Mucosa of gallbladder (tissue), 1 donor: Measurements from ENCODE around the gene FAT1. TPM values are rescaled to one million over a fixed set of nuclear protein-coding genes. Genes with fewer than 3 reads are reported as not detected.
A peak's percentile ranks its signal among the peaks of the same experiment; 100 is the strongest.

ENCODE experiments used
- DNase-seq: peaks from one replicate; pipeline ENCODE4 v3.0.0-alpha.2; 2020; ENCODE audit warnings: low spot score
- total RNA-seq: library from RNA; stranded (reverse); gene quantifications from one replicate; pipeline ENCODE4 v1.2.1, GENCODE V29; 2021
- donor health status: DM: no; HTN: no; CAD: no.

Gene FAT1
- total RNA-seq, 1 donor from 2014 or later: 172 TPM

DNA sequence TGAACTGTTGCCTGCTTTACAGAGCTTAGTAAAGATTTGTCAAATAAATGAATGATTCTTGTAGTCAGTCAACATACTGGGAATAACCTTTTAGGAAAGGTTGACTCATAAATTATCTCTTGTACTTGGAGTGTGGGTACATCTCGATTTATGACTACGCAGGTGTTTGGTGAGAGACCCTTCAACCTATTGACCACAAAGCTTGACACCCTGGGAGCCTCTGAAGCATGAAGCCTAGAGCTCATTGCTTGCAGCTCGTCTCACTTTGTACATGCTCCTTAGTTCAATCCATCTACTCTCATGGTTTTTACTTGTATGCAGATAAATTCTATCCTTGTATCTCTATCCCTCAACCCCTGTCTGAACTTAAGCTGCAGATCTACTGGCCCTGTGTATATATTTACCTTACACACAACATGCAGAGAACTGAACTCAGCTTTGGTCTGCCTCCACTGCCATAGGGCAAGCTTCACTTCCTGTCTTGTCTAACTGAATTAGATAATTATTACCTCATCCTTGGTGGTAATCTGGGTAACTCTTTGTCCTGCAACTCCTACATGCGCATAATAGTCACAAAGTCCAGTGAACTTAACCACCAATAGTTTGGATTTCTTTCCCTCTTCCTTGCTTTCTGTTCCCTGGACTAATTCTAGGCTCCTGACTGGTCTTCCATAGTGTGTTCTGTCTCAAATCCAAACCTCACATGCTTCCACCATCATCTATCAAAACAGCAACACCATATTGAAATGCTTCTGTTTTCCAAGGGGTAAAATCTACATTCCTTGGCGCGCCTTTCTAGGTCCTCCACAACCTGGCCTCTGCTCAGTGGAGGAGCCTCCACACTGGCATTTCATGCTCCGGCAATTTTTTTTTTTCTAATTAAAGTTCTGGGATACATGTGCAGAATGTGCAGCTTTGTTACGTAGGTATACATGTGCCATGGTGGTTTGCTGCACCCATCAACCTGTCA is 32.2 kb upstream of the FAT1 start:
- DNase-seq: peak; percentile 54

DNA sequence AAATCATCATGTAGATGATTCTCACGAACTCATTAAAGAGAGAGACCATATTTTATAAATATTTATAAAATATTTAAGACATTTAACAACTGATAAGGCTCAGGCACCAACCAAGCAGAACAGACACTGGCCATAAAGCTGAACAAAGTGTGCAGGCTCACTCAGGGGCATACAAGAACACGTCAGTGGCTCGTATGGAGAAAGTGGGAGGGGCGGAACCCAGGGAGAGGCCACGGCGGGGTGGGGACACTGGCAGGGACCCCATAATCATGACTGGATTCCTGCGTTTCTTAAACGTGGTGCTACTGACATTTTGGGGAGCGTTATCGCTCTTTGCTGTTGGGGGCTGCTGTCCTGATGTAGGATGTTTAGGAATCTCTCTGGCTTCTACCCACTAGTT is 31.3 kb upstream of the FAT1 start:
- DNase-seq: no peak

DNA sequence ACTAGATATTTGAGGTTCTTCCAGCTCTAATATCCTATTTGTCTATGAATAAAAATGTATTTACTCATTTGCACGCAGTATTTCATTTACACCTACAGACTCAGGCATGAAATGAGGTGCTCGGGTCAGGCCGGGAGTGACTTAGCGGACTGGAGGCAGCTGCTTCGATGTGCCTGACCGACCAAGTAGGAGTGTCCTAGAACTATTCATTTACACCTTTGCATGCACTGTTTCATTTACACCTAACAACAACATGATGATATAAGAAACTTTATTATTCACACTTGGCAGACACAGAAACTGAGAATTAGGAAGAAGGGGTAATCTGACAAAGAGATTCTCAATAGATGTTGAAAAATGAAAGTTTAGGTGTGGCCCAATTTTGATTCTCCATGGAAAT is 28.7 kb upstream of the FAT1 start:
- no peak for DNase-seq

GRCh38 chr4:186749611-186750281 is 26.1 kb upstream of the FAT1 start:
- no peak for DNase-seq

DNA sequence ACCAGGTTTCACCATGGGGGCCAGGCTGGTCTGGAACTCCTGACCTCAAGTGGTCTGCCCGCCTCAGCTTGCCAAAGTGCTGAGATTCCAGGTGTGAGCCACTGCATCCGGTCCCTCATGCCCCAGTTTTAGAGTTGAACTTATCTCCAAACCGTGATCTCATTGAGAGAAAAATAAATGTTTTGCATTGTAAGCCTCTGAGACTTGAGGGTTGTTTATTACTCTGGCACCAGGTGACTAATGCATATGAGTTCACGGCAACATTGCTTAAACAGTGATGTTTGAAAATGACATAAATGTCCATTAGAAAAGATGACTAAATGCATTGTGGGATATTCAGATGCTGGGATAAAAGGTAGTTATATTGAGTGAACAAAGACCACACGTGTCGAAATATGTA is 22.9 kb upstream of the FAT1 start:
- DNase-seq: no peak

- DNase-seq: no peak
Observed at GRCh38 chr4:186743261-186743660, 19.6 kb upstream of the FAT1 start.

GRCh38 chr4:186740822-186741221 is 17.2 kb upstream of the FAT1 start:
- DNase-seq: no peak

DNA sequence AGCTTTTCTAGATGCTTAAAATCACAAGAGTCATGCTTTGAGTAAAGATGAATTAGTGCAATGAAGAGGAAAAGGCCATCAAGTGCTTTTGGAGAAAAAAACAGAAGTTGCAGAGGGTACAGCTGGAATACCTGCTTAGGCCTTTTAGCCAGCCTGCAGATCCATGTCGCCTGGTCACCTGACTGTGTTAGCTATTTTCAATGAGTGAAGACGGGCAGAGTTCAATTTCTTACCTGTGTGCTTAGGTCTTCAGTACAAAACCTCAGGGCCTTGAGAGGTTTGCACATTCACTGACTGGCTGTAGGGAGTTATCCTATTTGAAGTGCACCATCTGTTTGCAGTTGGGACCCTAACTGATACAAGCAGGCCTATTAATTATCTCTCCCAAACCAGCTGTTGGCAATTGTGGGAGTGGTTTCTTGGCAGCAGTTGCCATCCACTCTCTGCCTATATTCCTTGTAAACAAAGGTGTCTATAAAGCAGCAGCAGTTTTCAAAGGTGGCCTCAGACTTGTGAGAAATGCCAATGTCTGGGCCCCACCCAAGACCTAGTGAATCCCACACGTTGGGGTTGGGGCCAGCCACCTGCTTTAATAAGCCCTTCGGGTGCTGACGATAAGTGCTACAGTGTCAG is 16.3 kb upstream of the FAT1 start:
- DNase-seq: peak; percentile 18

DNA sequence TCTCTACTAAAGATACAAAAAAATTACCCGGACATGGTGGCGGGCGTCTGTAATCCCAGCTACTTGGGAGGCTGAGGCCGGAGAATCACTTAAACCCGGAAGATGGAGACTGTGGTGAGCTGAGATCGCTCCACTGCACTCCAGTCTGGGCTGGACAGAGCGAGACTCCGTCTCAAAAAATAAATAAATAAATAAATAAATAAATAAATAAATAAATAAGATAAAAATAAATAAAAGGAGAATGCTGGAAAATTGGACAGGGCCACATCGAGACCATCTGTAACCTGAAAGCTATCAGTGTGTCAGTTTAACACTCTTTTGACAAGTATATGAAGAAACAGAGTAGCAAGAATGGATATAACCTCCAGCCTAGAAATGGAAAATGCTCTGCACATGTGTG is 15.7 kb upstream of the FAT1 start:
- DNase-seq: no peak

DNA sequence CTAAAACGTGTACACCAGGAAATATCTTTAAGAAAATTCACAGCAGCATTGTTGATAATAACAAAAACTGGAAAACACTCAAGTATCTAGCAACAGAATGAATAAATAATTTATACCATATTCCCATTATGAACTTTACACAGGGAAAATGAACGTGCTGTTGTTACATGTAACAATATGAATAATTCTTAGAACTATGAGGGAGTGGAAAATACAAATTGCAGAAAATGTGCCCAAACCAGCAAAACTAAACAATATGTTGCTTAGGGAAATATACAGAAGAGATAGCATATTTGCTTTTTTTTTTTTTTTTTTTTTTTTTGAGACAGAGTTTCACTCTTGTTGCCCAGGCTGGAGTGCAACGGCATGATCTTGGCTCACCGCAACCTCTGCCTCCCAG is 14.8 kb upstream of the FAT1 start:
- DNase-seq: no peak

- DNase-seq: no peak
Observed at GRCh38 chr4:186737427-186737826, 13.8 kb upstream of the FAT1 start.

DNA sequence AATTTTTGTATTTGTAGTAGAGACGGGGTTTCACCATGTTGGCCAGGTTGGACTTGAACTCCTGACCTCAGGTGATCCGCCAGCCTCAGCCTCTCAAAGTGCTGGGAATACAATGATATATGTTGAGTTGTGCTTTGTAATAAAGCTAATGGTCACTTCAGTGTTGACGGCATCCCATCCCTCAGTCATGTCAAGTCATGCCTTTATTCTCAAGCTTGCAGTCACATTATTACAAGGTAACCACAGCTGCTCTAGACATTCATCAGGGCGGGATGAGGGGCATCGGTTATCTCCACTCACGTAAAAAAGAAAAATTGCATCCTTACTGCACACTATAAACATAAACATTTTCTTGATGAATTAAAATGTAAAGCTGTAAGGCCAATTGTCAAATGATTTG is 12.8 kb upstream of the FAT1 start:
- no peak for DNase-seq

GRCh38 chr4:186734251-186734650 is 10.6 kb upstream of the FAT1 start:
- no peak for DNase-seq

DNA sequence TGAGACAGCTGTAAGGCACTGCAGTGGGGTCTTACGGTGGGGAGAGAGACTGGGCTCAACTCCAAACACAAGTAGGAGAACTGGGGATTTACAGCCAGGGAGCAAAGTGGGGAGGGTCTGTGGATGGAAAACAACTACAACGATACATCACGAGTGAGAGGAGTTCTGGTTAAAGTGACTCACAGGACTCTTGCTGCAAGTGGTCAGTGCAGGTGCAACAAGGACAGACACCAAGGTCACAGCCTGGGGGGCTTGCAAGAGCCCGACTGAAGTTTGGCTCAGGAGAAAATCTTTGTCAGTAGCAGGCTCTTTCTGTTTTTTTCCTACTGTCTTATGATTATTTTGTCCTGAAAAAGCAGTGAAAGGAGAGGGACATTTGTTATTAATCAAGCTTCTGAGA is 10.1 kb upstream of the FAT1 start:
- DNase-seq: no peak

DNA sequence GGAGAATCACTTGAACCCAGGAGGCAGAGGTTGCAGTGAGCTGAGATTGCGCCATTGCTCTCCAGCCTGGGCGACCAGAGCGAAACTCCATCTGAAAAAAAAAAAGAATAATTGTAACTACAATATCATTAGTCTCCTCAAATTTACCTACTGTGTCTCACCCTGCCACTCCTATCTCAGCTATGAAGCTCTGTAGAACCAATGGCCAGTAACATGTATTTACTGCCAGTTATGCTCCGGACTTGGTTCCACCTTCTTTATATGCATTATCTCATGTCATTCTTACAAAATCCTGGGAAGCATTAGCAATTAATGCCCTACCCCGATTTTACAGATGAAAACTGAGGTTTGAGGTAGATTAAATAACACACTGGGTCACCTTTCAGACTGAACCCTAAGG is 7.0 kb upstream of the FAT1 start:
- DNase-seq: no peak

DNA sequence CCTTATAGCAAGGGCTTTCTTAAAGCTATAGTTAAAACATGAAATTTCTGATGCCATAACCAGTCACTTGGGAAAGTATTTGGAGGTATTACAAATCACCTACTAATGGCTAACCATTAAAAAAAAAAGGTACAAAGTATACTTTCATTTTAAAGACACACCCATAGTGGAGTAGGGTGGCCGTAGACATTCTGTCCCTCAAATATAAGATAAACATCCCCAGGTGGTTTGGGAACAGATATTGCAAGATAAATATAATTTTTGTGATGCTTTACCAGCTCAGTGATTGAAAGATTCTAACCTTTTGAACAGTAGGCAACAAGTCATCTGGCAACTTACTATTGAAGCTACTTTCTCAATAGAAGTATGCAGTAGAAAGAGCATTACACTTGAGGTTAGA is 6.2 kb upstream of the FAT1 start:
- DNase-seq: no peak

GRCh38 chr4:186728631-186729271 is 5.1 kb upstream of the FAT1 start:
- DNase-seq: peak; percentile 21

GRCh38 chr4:186727977-186728519 is 4.4 kb upstream of the FAT1 start:
- no peak for DNase-seq

GRCh38 chr4:186727169-186727976 is 3.7 kb upstream of the FAT1 start:
- no peak for DNase-seq

- peak; percentile 77 for DNase-seq
Observed at GRCh38 chr4:186726426-186727168, 2.9 kb upstream of the FAT1 start.
